Measurements from ENCODE around the gene SLC3A2. TPM values are rescaled to one million over a fixed set of nuclear protein-coding genes. Genes with fewer than 3 reads are reported as not detected.
"Not testable (repeated sequence)": the region's sequence is repeated elsewhere in the genome, so short reads cannot be mapped to it uniquely, and the experiment has no call there.

Gene SLC3A2
- total RNA-seq, 1 donor from 2014 or later: 588 TPM

DNA sequence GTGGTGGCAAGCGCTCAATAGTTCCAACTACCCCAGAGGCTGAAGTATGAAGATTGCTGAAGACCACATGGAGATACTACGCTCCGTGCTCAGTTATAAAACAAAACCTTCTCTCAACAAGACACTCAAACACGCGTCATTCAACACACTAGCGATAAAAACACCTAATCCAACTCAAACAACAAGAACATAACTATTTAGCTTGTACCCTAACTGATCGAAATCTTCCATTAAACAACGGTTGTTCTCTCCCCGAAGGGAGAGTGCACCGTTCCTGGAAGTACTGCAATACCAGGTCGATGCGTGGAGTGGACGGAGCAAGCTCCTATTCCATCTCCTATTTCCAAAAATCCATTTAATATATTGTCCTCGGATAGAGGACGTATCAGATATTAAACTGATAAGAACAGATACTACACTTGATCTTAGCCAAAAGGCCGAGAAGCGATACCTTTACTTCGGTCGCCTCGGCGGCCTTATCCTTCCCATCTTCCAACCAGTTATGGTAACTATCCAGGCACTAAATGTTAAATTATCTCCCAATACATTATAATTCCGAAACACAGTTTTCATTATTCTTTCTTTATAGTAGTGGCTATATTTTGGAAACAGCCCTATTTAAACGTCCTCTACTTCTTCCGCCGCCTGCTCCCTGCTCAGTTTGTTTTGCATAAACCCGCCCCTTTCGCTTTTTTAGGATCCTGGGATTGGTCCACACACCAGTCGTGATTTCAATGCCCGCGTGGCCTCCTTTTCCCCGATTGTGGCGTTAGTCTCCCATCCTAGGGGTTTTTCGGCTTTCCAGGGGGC lies 39.1 kb upstream of the SLC3A2 start:
- no peaks in the 10 kb centered on the region for H3K27me3 ChIP-seq (ENCODE audit: insufficient read depth, low read length)
- H3K4me1 ChIP-seq (ENCODE audit: insufficient read depth, low read length): peaks cover 15% of the 10 kb centered on the region
- no peaks in the 10 kb centered on the region for H4K20me1 ChIP-seq (ENCODE audit: insufficient read depth, low read length)
- H3K36me3 ChIP-seq (ENCODE audit: insufficient read depth, low read length): no peaks in the 10 kb centered on the region
- peaks cover 29% of the 10 kb centered on the region for H3K79me2 ChIP-seq (ENCODE audit: insufficient read depth, low read length)
- H3K4me2 ChIP-seq (ENCODE audit: low read length): peak overlapping the region; percentile 86
- peak overlapping the region; percentile 96 for H2AFZ ChIP-seq (ENCODE audit: low read depth, low read length)
- peak overlapping the region; percentile 99 for H3K27ac ChIP-seq (ENCODE audit: low read depth, low read length)
- H3K9me3 Mint-ChIP-seq (ENCODE audit: unreplicated experiment): no peaks in the 10 kb centered on the region
- no peak overlapping the region for H3K27ac Mint-ChIP-seq (ENCODE audit: unreplicated experiment)
- H3K4me1 Mint-ChIP-seq (ENCODE audit: low read depth, unreplicated experiment): peaks cover 12% of the 10 kb centered on the region
- peak overlapping the region; percentile 88 for H3K9ac ChIP-seq (ENCODE audit: low read length)
- peak; percentile 100 for DNase-seq (ENCODE audit: low read depth)
- no peaks in the 10 kb centered on the region for H3K27me3 Mint-ChIP-seq (ENCODE audit: low read depth, unreplicated experiment)
- H3K36me3 Mint-ChIP-seq (ENCODE audit: low read depth, unreplicated experiment): peaks cover under 1% of the 10 kb centered on the region
- H3K4me3 Mint-ChIP-seq (ENCODE audit: unreplicated experiment): no peak overlapping the region
- TF ChIP-seq EZH2 (IDR thresholded peaks at IDR 0.05; ENCODE audit: insufficient read depth, low read length): no peak
- TF ChIP-seq, protein P1, sequence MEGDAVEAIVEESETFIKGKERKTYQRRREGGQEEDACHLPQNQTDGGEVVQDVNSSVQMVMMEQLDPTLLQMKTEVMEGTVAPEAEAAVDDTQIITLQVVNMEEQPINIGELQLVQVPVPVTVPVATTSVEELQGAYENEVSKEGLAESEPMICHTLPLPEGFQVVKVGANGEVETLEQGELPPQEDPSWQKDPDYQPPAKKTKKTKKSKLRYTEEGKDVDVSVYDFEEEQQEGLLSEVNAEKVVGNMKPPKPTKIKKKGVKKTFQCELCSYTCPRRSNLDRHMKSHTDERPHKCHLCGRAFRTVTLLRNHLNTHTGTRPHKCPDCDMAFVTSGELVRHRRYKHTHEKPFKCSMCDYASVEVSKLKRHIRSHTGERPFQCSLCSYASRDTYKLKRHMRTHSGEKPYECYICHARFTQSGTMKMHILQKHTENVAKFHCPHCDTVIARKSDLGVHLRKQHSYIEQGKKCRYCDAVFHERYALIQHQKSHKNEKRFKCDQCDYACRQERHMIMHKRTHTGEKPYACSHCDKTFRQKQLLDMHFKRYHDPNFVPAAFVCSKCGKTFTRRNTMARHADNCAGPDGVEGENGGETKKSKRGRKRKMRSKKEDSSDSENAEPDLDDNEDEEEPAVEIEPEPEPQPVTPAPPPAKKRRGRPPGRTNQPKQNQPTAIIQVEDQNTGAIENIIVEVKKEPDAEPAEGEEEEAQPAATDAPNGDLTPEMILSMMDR (IDR thresholded peaks at IDR 0.05; ENCODE audit: insufficient read depth, low read depth, low read length): no peak
- peak; percentile 100 for FAIRE-seq
- H3K4me3 ChIP-seq (ENCODE audit: insufficient read depth, low read depth, low read length): peak overlapping the region; percentile 53
- no peaks in the 10 kb centered on the region for H3K9me3 ChIP-seq (ENCODE audit: insufficient read depth, low read depth, low read length)

DNA sequence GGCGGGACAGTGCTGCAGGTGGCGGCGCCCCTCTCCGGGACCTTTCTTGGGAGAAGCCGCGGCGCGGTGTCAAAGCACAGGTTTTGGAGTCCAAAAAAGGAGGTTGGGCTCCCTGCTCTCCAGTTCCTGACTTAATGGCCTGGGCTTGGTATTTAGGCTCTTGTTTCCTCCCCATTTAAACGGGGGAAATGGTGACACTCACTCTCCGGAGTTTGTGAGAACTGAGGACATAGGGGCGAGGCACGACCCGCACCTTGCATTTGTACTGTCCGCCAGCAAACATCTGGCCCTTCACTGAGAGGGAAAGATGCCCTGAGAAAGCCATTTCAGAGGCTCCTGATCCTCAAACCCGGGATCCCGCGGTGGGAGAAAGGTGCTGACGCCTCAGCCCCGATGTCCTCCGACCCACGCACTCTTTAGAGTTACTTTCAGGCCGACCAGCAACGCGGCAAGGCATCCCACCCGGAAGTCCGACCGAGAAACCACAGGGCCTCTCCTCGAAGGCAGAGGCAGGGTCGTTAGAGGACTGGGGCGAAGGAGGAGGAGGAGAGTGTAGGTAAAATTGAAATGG lies 38.4 kb upstream of the SLC3A2 start:
- no peaks in the 10 kb centered on the region for H4K20me1 ChIP-seq (ENCODE audit: insufficient read depth, low read length)
- H2AFZ ChIP-seq (ENCODE audit: low read depth, low read length): peak overlapping the region; percentile 96
- H3K9me3 ChIP-seq (ENCODE audit: insufficient read depth, low read depth, low read length): no peaks in the 10 kb centered on the region
- H3K79me2 ChIP-seq (ENCODE audit: insufficient read depth, low read length): peaks cover 22% of the 10 kb centered on the region
- Mint-ChIP-seq H3K27ac (ENCODE audit: unreplicated experiment) (no peak overlapping the region), H3K9me3 (ENCODE audit: unreplicated experiment) (no peaks in the 10 kb centered on the region), H3K4me3 (ENCODE audit: unreplicated experiment) (no peak overlapping the region), H3K4me1 (ENCODE audit: low read depth, unreplicated experiment) (peaks cover 12% of the 10 kb centered on the region), H3K27me3 (ENCODE audit: low read depth, unreplicated experiment) (no peaks in the 10 kb centered on the region), H3K36me3 (ENCODE audit: low read depth, unreplicated experiment) (no peaks in the 10 kb centered on the region)
- H3K4me2 ChIP-seq (ENCODE audit: low read length): peak overlapping the region; percentile 86
- H3K27ac ChIP-seq (ENCODE audit: low read depth, low read length): peak overlapping the region; percentile 99
- H3K9ac ChIP-seq (ENCODE audit: low read length): peak overlapping the region; percentile 88
- peaks cover 15% of the 10 kb centered on the region for H3K4me1 ChIP-seq (ENCODE audit: insufficient read depth, low read length)
- no peaks in the 10 kb centered on the region for H3K36me3 ChIP-seq (ENCODE audit: insufficient read depth, low read length)
- H3K4me3 ChIP-seq (ENCODE audit: insufficient read depth, low read depth, low read length): peak overlapping the region; percentile 53
- TF ChIP-seq EZH2 (IDR thresholded peaks at IDR 0.05; ENCODE audit: insufficient read depth, low read length): no peak
- TF ChIP-seq, protein P1 (IDR thresholded peaks at IDR 0.05; ENCODE audit: insufficient read depth, low read depth, low read length): no peak
- no peak for FAIRE-seq
- no peaks in the 10 kb centered on the region for H3K27me3 ChIP-seq (ENCODE audit: insufficient read depth, low read length)
- no peak for DNase-seq (ENCODE audit: low read depth)

DNA sequence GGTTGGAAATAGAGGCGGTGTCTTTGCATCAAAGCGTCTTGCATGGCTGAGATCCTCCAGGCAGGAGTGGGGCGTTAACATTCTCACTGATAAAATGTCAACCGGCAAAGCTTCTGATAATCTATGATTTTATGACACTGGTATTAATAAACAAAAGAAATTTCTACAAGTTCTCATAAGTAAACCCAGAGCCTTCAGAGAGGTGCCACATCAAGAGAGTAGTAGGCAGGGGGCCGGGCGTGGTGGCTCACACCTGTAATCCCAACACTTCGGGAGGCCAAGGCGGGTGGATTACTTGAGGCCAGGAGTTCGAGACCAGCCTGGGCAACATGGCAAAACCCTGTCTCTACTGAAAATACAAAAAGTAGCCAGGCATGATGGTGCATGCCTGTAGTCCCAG lies 37.8 kb upstream of the SLC3A2 start:
- not testable (repeated sequence) for H3K4me3 ChIP-seq (ENCODE audit: insufficient read depth, low read depth, low read length); H3K9me3 ChIP-seq (ENCODE audit: insufficient read depth, low read depth, low read length); H3K27me3 Mint-ChIP-seq (ENCODE audit: low read depth, unreplicated experiment); FAIRE-seq; H3K36me3 ChIP-seq (ENCODE audit: insufficient read depth, low read length); H3K27ac ChIP-seq (ENCODE audit: low read depth, low read length); H3K27me3 ChIP-seq (ENCODE audit: insufficient read depth, low read length); H3K9me3 Mint-ChIP-seq (ENCODE audit: unreplicated experiment); H3K4me1 Mint-ChIP-seq (ENCODE audit: low read depth, unreplicated experiment); DNase-seq (ENCODE audit: low read depth); H3K36me3 Mint-ChIP-seq (ENCODE audit: low read depth, unreplicated experiment); H4K20me1 ChIP-seq (ENCODE audit: insufficient read depth, low read length); H3K4me3 Mint-ChIP-seq (ENCODE audit: unreplicated experiment); H3K27ac Mint-ChIP-seq (ENCODE audit: unreplicated experiment)
- peaks cover 15% of the 10 kb centered on the region for H3K4me1 ChIP-seq (ENCODE audit: insufficient read depth, low read length)
- peak overlapping the region; percentile 96 for H2AFZ ChIP-seq (ENCODE audit: low read depth, low read length)
- H3K9ac ChIP-seq (ENCODE audit: low read length): peak overlapping the region; percentile 88
- H3K79me2 ChIP-seq (ENCODE audit: insufficient read depth, low read length): peaks cover 16% of the 10 kb centered on the region
- peak overlapping the region; percentile 86 for H3K4me2 ChIP-seq (ENCODE audit: low read length)

Measured in astrocyte (in vitro differentiated cells and primary cell).